GM18508 (cell line): ENCODE results near the gene ACSF2.

Source experiments
- ATAC-seq: cut with Tn5 transposase; IDR thresholded peaks from one replicate; pipeline ENCODE4 v1.9.1; 2021; ENCODE audit warnings: moderate number of reproducible peaks; ENCODE audit not compliant: insufficient read depth, unreplicated experiment

Gene ACSF2

DNA sequence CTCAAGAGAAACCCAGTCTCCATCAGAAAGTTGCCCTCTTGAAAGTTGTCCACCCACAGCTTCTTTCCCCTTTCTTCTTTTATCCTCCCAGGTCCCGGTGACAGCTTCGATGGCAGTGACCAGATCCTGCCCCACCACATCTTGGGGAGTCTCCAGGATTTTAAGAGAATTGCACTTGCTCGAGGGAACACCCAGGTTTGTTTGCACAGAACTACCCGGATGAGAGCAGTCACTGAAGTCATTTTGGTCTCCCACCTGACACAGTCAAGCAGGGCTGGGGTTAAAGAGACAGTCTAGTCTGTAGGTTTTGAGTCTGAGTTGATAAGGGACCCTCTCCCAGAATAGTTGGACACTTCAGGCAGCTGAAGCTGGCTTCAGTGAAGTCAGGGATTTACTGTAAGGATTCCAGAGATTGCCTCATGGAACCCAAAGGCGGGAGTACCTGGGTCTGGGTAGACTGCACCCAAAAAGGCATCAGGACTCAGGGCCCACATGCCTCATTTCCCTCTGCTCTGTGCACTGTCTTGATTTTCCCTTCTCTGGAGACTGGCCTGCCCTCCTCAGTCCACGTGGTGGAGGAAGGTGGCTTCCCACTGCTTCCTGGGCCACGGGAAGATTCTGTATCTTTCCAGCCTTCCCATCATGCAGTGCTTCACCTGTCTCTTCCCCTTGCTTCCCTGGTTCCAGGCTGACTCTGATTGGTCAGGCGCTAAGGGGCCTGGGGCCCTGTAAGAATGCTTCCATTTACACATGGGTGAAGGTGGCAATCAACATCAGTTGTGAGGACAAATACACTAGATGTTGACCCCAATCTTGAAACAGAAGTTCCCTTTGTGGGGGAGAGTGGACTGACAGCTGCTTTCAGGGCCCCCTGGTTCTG, 91.7 kb downstream of the ACSF2 start:
- ATAC-seq: no peak

- no peak for ATAC-seq
Observed at GRCh38 chr17:50518384-50519023, 92.5 kb downstream of the ACSF2 start.

DNA sequence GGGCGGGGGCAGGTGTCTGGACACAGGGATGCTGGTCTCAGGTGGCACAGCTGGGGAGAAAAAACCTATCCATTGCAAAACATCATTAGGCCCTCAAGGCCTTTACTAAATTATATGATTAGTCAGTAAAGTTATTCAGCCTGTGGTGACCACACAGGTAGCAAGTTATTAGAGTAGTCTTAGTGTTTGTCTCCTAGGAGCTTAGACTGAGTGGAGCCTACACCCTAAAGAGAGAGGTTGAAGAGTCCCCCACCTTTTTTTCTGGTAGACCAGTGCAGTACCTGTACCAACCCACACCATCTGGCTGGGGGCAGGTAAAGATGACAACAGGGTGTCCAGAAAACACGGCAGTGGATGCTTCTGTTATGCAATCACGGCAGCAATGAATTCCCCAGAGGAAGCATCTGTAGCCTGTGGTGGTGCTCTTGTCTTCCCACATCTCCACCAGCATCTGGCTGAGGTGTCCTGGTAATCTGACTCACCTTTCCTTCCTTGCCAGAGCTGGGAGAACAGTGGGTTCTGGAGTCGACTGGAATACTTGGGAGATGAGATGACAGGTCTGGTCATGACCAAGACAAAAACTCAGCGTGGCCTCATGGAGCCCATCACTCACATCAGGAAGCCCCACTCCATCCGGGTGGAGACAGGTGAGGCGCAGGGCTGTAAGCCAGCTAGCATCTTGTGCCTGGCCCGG, 93.3 kb downstream of the ACSF2 start:
- ATAC-seq: no peak

GRCh38 chr17:50520483-50520882, 94.5 kb downstream of the ACSF2 start:
- no peak for ATAC-seq

DNA sequence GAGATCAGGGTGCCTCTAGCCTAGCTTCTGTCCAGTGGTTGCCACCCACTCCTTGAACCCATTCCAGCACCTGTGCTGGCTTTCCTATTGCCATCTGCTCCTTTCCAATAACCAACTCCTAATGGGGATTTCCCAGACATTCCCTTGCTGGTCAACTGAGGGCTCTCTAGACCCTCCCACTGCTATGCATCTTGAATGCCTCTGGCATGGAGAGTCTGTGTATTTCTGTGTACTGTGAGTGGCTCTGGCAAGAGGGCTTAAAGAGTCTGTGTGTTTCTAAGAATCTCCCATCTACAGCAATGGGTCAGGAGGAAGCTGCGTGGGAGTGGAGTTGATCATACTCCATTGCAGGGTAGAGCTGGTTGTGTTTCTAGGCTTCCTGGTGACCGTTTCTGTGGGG, 95.5 kb downstream of the ACSF2 start:
- no peak for ATAC-seq

DNA sequence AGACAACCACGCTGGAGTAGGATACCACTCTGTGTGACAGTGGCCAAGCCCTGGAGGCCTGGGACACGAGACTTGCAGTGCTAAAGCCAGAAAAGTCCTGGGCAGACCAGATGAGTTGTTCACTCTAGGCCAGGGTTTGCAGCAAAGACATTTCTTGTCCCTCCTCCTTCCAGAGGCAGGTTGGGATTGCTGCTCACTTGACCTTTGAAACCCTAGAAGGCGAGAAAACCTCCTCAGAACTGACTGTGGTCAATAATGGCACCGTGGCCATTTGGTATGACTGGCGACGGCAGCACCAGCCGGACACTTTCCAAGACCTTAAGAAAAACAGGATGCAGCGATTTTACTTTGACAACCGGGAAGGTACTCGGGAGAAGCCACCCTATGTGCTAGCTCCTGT, 96.7 kb downstream of the ACSF2 start:
- no peak for ATAC-seq

DNA sequence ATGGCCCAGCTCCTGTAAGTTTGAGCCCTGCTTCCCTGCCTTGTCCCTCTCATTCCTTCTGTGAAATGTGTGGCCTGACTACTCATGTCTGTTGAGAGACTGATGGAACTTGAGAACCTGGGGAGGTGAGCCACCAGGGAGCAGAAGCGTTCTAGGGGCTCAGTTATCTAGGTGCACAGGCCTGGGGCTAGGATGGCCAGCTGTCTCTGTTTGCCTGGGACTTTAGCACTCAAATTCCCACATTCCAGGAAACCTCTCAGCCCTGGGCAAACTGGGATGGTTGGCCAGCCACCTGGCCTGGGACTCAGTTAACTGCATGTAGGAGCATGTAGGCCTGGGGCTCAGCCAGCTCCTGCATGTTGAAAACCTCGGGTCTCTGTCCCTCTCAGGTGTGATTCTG, 97.2 kb downstream of the ACSF2 start:
- no peak for ATAC-seq
